Chondrocyte (in vitro differentiated cells): ENCODE data around the gene GMEB2. TPM values are rescaled to one million over a fixed set of nuclear protein-coding genes. Genes with fewer than 3 reads are reported as not detected.
A peak's percentile ranks its signal among the peaks of the same experiment; 100 is the strongest.

Experiments
- DNase-seq: peaks from one replicate; pipeline ENCODE4 v3.0.0; 2021; ENCODE audit warnings: mixed read lengths, low spot score
- H3K27ac Mint-ChIP-seq: one replicate; pipeline ENCODE4 v1.8.0; 2021; ENCODE audit warnings: mild to moderate bottlenecking, moderate library complexity, mixed read lengths; ENCODE audit not compliant: unreplicated experiment
- H3K27me3 Mint-ChIP-seq: 2 replicates; pipeline ENCODE4 v1.8.0; 2021; ENCODE audit warnings: low read depth, mixed read lengths
- H3K36me3 Mint-ChIP-seq: 2 replicates; pipeline ENCODE4 v1.8.0; 2021; ENCODE audit warnings: low read depth, mixed read lengths
- H3K4me1 Mint-ChIP-seq: 2 replicates; pipeline ENCODE4 v1.8.0; 2021; ENCODE audit warnings: low read depth, mild to moderate bottlenecking, mixed read lengths
- H3K4me3 Mint-ChIP-seq: one replicate; pipeline ENCODE4 v1.8.0; 2021; ENCODE audit warnings: mild to moderate bottlenecking, moderate library complexity, mixed read lengths; ENCODE audit not compliant: unreplicated experiment
- H3K9me3 Mint-ChIP-seq: 2 replicates; pipeline ENCODE4 v1.8.0; 2021; ENCODE audit warnings: low read depth, mixed read lengths
- CTCF ChIP-seq: fragments of 200-600 bp; sonication (generic); IDR thresholded peaks from 2 replicates; pipeline ENCODE4 v1.5.0; 2021; ENCODE audit warnings: antibody characterized with exemption, mild to moderate bottlenecking, moderate library complexity
- total RNA-seq: library from RNA; stranded (reverse); gene quantifications from 3 replicates; pipeline ENCODE4 v1.2.1, GENCODE V29; 2021

The GMEB2 gene
- total RNA-seq, 1 donor from 2014 or later: 8.5 TPM

- Mint-ChIP-seq H3K27me3 (no peaks in the 10 kb centered on the region), H3K27ac (no peak overlapping the region), H3K9me3 (no peaks in the 10 kb centered on the region), H3K4me3 (no peak overlapping the region), H3K4me1 (peaks cover 10% of the 10 kb centered on the region), H3K36me3 (peaks cover 3% of the 10 kb centered on the region)
- DNase-seq: peak; percentile 81
- no peak for TF ChIP-seq CTCF
Observed at GRCh38 chr20:63622732-63623131, 4.2 kb downstream of the GMEB2 start.

GRCh38 chr20:63622096-63622495 is 4.8 kb downstream of the GMEB2 start:
- H3K9me3 Mint-ChIP-seq: no peaks in the 10 kb centered on the region
- DNase-seq: peak; percentile 36
- H3K27me3 Mint-ChIP-seq: no peaks in the 10 kb centered on the region
- H3K27ac Mint-ChIP-seq: peak overlapping the region; percentile 22
- peaks cover 10% of the 10 kb centered on the region for H3K4me1 Mint-ChIP-seq
- H3K4me3 Mint-ChIP-seq: no peak overlapping the region
- TF ChIP-seq CTCF: no peak
- peaks cover 3% of the 10 kb centered on the region for H3K36me3 Mint-ChIP-seq

- DNase-seq: peak; percentile 7
- no peak overlapping the region for H3K27ac Mint-ChIP-seq
- H3K27me3 Mint-ChIP-seq: no peaks in the 10 kb centered on the region
- TF ChIP-seq CTCF: no peak
- no peaks in the 10 kb centered on the region for H3K9me3 Mint-ChIP-seq
- H3K4me3 Mint-ChIP-seq: no peak overlapping the region
- H3K4me1 Mint-ChIP-seq: peaks cover 10% of the 10 kb centered on the region
- H3K36me3 Mint-ChIP-seq: peaks cover 5% of the 10 kb centered on the region
Observed at GRCh38 chr20:63620991-63621390, 5.9 kb downstream of the GMEB2 start.

- no peak for TF ChIP-seq CTCF
- Mint-ChIP-seq H3K4me1 (peaks cover 6% of the 10 kb centered on the region), H3K9me3 (no peaks in the 10 kb centered on the region), H3K36me3 (peaks cover 14% of the 10 kb centered on the region), H3K4me3 (no peak overlapping the region), H3K27me3 (no peaks in the 10 kb centered on the region), H3K27ac (no peak overlapping the region)
- peak; percentile 34 for DNase-seq
Observed at GRCh38 chr20:63619505-63619904, 7.4 kb downstream of the GMEB2 start.

GRCh38 chr20:63619086-63619485 is 7.8 kb downstream of the GMEB2 start:
- no peak overlapping the region for H3K27ac Mint-ChIP-seq
- peaks cover 14% of the 10 kb centered on the region for H3K36me3 Mint-ChIP-seq
- H3K4me3 Mint-ChIP-seq: no peak overlapping the region
- no peaks in the 10 kb centered on the region for H3K9me3 Mint-ChIP-seq
- peak; percentile 90 for DNase-seq
- no peaks in the 10 kb centered on the region for H3K27me3 Mint-ChIP-seq
- H3K4me1 Mint-ChIP-seq: peaks cover 6% of the 10 kb centered on the region
- no peak for TF ChIP-seq CTCF
